ENCODE measurements around the gene PLXNA2. TPM values are rescaled to one million over a fixed set of nuclear protein-coding genes. Genes with fewer than 3 reads are reported as not detected.

PLXNA2 gene
- total RNA-seq, 1 donor from 2014 or later, result 38.3 TPM

DNA sequence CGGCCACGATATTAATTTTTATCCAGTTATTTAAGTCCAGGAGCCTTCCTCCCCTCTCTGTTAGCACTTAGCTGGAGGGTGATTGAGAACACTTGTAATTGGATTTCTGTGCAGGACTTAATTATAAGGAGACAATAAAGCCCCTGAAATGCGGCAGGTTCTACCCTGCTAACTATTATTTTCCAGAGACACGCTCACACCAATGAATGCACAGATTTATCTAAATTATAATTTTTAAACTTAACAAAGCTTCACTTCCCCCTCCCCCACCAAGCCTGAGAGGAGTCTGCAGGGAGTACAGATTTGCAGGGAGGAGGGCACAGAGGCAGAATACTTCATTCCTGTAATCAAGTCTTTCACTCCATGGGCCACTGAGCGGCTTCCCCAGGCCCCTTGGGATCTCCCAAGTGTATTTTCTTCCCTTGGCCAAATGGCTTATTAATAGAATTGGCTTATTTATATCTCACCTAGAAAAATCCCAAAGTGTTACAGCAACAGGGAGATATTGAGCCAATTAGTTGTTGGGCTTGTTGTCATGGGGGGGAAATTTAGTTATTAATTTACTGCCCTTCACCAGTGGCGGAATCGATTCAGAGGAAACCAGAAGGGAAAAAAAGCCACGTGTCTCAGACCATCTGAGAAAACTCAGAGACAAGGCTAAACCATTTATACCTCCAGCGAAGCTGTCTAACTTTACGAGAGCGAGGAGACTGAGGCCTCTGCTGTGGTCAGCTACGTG, 234.3 kb downstream of the PLXNA2 start:
- Histone ChIP-seq H3K27me3 (no peaks in the 10 kb centered on the region), H3K9me3 (no peaks in the 10 kb centered on the region), H3K36me3 (no peaks in the 10 kb centered on the region), H3K4me1 (no peaks in the 10 kb centered on the region), H3K4me3 (no peak overlapping the region), H3K27ac (no peak overlapping the region)
- TF ChIP-seq POLR2AphosphoS5 (IDR thresholded peaks at IDR 0.05; ENCODE audit: insufficient read depth in 1 of 2, low read depth in 1 of 2) (no peak), CTCF (IDR thresholded peaks at IDR 0.05) (no peak)
- intact Hi-C loops (cut with DNase I), result no loop called here
- DNase-seq (ENCODE audit: extremely low spot score in 2 of 2), result no peak

GRCh38 chr1:208009303-208009702, 234.9 kb downstream of the PLXNA2 start:
- DNase-seq (ENCODE audit: extremely low spot score in 2 of 2), result no peak
- no peak for TF ChIP-seq CTCF (IDR thresholded peaks at IDR 0.05)
- TF ChIP-seq POLR2A (IDR thresholded peaks at IDR 0.05), result no peak
- no peak for TF ChIP-seq POLR2AphosphoS5 (IDR thresholded peaks at IDR 0.05; ENCODE audit: insufficient read depth in 1 of 2, low read depth in 1 of 2)
- no peaks in the 10 kb centered on the region for H3K27me3 ChIP-seq
- H3K27ac ChIP-seq, result no peak overlapping the region
- intact Hi-C loops (cut with DNase I), result no loop called here
- no peak overlapping the region for H3K4me3 ChIP-seq
- H3K4me1 ChIP-seq, result no peaks in the 10 kb centered on the region
- H3K36me3 ChIP-seq, result no peaks in the 10 kb centered on the region
- no peaks in the 10 kb centered on the region for H3K9me3 ChIP-seq

- intact Hi-C loops (cut with DNase I), result no loop called here
- no peak for TF ChIP-seq POLR2AphosphoS5 (IDR thresholded peaks at IDR 0.05; ENCODE audit: insufficient read depth in 1 of 2, low read depth in 1 of 2)
- no peak for TF ChIP-seq POLR2A (IDR thresholded peaks at IDR 0.05)
- TF ChIP-seq CTCF (IDR thresholded peaks at IDR 0.05), result no peak
Observed at GRCh38 chr1:208008534-208008933, 235.7 kb downstream of the PLXNA2 start.

GRCh38 chr1:208007938-208008342, 236.2 kb downstream of the PLXNA2 start:
- H3K4me1 ChIP-seq, result no peaks in the 10 kb centered on the region
- H3K27me3 ChIP-seq, result no peaks in the 10 kb centered on the region
- H3K27ac ChIP-seq, result no peak overlapping the region
- TF ChIP-seq POLR2A (IDR thresholded peaks at IDR 0.05), result no peak
- H3K9me3 ChIP-seq, result no peaks in the 10 kb centered on the region
- no peak for DNase-seq (ENCODE audit: extremely low spot score in 2 of 2)
- intact Hi-C loops (cut with DNase I), result no loop called here
- no peaks in the 10 kb centered on the region for H3K36me3 ChIP-seq
- H3K4me3 ChIP-seq, result no peak overlapping the region

More at GRCh38 chr1:208008534-208008933, 235.7 kb downstream of the PLXNA2 start:
- H3K4me3 ChIP-seq, result no peak overlapping the region
- H3K9me3 ChIP-seq, result no peaks in the 10 kb centered on the region
- no peaks in the 10 kb centered on the region for H3K27me3 ChIP-seq
- H3K36me3 ChIP-seq, result no peaks in the 10 kb centered on the region
- no peak overlapping the region for H3K27ac ChIP-seq
- no peaks in the 10 kb centered on the region for H3K4me1 ChIP-seq
- no peak for DNase-seq (ENCODE audit: extremely low spot score in 2 of 2)

DNA sequence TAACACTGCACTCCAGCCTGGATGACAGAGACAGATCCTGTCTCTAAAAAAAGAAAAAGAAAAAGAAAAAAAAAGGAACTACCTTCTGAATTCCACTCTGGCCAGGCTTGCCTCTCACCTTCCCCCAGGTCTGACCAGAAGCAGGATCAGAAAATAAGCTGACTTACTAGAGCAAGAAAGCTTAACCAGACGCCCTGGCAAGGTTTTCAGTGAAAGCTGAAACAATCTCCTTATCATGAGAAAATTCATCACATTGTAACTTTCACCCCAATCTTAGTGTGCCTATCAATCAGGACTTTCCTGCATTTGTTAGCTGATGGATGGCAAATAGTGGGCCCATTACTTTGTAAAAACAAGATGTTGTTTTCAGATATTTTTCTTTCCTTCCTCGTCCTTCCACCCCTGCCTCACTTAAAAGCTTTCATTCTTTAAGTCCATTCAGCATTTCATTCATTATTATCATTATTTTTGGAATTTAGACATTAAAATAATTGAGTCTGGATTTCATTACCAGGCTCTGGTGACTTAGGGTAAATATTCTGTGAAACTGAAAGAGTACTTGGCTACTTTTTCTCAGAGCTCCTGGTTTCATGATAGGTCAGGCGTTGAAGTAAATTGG, 236.8 kb downstream of the PLXNA2 start:
- TF ChIP-seq POLR2AphosphoS5 (IDR thresholded peaks at IDR 0.05; ENCODE audit: insufficient read depth in 1 of 2, low read depth in 1 of 2), result no peak
- TF ChIP-seq CTCF (IDR thresholded peaks at IDR 0.05), result no peak
- TF ChIP-seq POLR2A (IDR thresholded peaks at IDR 0.05), result no peak
- no peaks in the 10 kb centered on the region for H3K9me3 ChIP-seq
- H3K27ac ChIP-seq, result no peak overlapping the region
- DNase-seq (ENCODE audit: extremely low spot score in 2 of 2), result no peak
- no peaks in the 10 kb centered on the region for H3K27me3 ChIP-seq
- intact Hi-C loops (cut with DNase I), result no loop called here
- no peak overlapping the region for H3K4me3 ChIP-seq
- H3K36me3 ChIP-seq, result no peaks in the 10 kb centered on the region
- H3K4me1 ChIP-seq, result no peaks in the 10 kb centered on the region

Data from vagina (tissue), 2 donors.